ENCODE results near the gene HAP1.
A peak's percentile ranks its signal among the peaks of the same experiment; 100 is the strongest.
"Not testable (repeated sequence)": the region's sequence is repeated elsewhere in the genome, so short reads cannot be mapped to it uniquely, and the experiment has no call there.

The HAP1 gene

GRCh38 chr17:41691031-41691777, 43.2 kb downstream of the HAP1 start:
- DNase-seq (ENCODE audit: low read depth, low spot score) = no peak

GRCh38 chr17:41690497-41690896, 43.9 kb downstream of the HAP1 start:
- no peak for DNase-seq (ENCODE audit: low read depth, low spot score)

GRCh38 chr17:41689497-41690299, 44.7 kb downstream of the HAP1 start:
- DNase-seq (ENCODE audit: low read depth, low spot score) = no peak

GRCh38 chr17:41688641-41689496, 45.6 kb downstream of the HAP1 start, which contains the start of gene EIF1:
TSS of gene EIF1 (plus strand) at chr17:41688885. CDS start at chr17:41689039, 154 bp downstream.
- peak; percentile 98 for DNase-seq (ENCODE audit: low read depth, low spot score)

- DNase-seq (ENCODE audit: low read depth, low spot score) = no peak
These were observed 46.4 kb downstream of the HAP1 start for GRCh38 chr17:41687828-41688640.

- DNase-seq (ENCODE audit: low read depth, low spot score) = no peak
These were observed 48.2 kb downstream of the HAP1 start for GRCh38 chr17:41686281-41686680.

GRCh38 chr17:41685753-41686152, 48.7 kb downstream of the HAP1 start:
- not testable (repeated sequence) for DNase-seq (ENCODE audit: low read depth, low spot score)

GRCh38 chr17:41684035-41684434, 50.4 kb downstream of the HAP1 start:
- DNase-seq (ENCODE audit: low read depth, low spot score) = no peak

GRCh38 chr17:41683441-41684007, 50.9 kb downstream of the HAP1 start:
- no peak for DNase-seq (ENCODE audit: low read depth, low spot score)

- no peak for DNase-seq (ENCODE audit: low read depth, low spot score)
These were observed 51.8 kb downstream of the HAP1 start for GRCh38 chr17:41682631-41683030.

- DNase-seq (ENCODE audit: low read depth, low spot score) = no peak
These were observed 52.7 kb downstream of the HAP1 start for GRCh38 chr17:41681776-41682175.

GRCh38 chr17:41680426-41681040, 53.9 kb downstream of the HAP1 start:
- DNase-seq (ENCODE audit: low read depth, low spot score) = no peak

- no peak for DNase-seq (ENCODE audit: low read depth, low spot score)
These were observed 54.6 kb downstream of the HAP1 start for GRCh38 chr17:41679740-41680425.

- no peak for DNase-seq (ENCODE audit: low read depth, low spot score)
These were observed 55.3 kb downstream of the HAP1 start for GRCh38 chr17:41678907-41679739.

GRCh38 chr17:41678411-41678906, 56.0 kb downstream of the HAP1 start:
- no peak for DNase-seq (ENCODE audit: low read depth, low spot score)

- DNase-seq (ENCODE audit: low read depth, low spot score) = no peak
These were observed 58.4 kb downstream of the HAP1 start for GRCh38 chr17:41676058-41676419.

- DNase-seq (ENCODE audit: low read depth, low spot score) = not testable (repeated sequence)
These were observed 59.0 kb downstream of the HAP1 start for GRCh38 chr17:41675157-41676057.

Data from brain pericyte (primary cell).